ENCODE data around the gene DDX24.

Gene DDX24

GRCh38 chr14:94126419-94126677 lies 45.3 kb upstream of the DDX24 start:
- TF ChIP-seq, protein P1, sequence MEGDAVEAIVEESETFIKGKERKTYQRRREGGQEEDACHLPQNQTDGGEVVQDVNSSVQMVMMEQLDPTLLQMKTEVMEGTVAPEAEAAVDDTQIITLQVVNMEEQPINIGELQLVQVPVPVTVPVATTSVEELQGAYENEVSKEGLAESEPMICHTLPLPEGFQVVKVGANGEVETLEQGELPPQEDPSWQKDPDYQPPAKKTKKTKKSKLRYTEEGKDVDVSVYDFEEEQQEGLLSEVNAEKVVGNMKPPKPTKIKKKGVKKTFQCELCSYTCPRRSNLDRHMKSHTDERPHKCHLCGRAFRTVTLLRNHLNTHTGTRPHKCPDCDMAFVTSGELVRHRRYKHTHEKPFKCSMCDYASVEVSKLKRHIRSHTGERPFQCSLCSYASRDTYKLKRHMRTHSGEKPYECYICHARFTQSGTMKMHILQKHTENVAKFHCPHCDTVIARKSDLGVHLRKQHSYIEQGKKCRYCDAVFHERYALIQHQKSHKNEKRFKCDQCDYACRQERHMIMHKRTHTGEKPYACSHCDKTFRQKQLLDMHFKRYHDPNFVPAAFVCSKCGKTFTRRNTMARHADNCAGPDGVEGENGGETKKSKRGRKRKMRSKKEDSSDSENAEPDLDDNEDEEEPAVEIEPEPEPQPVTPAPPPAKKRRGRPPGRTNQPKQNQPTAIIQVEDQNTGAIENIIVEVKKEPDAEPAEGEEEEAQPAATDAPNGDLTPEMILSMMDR (IDR thresholded peaks at IDR 0.05) = no peak
- no peak for TF ChIP-seq ZFX (IDR thresholded peaks at IDR 0.05; ENCODE audit: borderline replicate concordance)
- no peak overlapping the region for H3K27ac ChIP-seq

GRCh38 chr14:94125659-94126418 lies 44.8 kb upstream of the DDX24 start:
- H3K27ac ChIP-seq = no peak overlapping the region
- TF ChIP-seq, protein P1 (IDR thresholded peaks at IDR 0.05) = no peak
- TF ChIP-seq ZFX (IDR thresholded peaks at IDR 0.05; ENCODE audit: borderline replicate concordance) = no peak

- H3K27ac ChIP-seq = no peak overlapping the region
- TF ChIP-seq, protein P1 (IDR thresholded peaks at IDR 0.05) = no peak
- no peak for TF ChIP-seq ZFX (IDR thresholded peaks at IDR 0.05; ENCODE audit: borderline replicate concordance)
Measured at GRCh38 chr14:94124582-94125377, 43.8 kb upstream of the DDX24 start.

GRCh38 chr14:94123868-94124267 lies 42.9 kb upstream of the DDX24 start:
- TF ChIP-seq, protein P1 (IDR thresholded peaks at IDR 0.05) = no peak
- no peak overlapping the region for H3K27ac ChIP-seq

GRCh38 chr14:94123296-94123695 lies 42.3 kb upstream of the DDX24 start:
- no peak for TF ChIP-seq ZFX (IDR thresholded peaks at IDR 0.05; ENCODE audit: borderline replicate concordance)
- TF ChIP-seq, protein P1 (IDR thresholded peaks at IDR 0.05) = no peak

GRCh38 chr14:94122438-94122837 lies 41.4 kb upstream of the DDX24 start:
- no peak overlapping the region for H3K27ac ChIP-seq
- TF ChIP-seq, protein P1 (IDR thresholded peaks at IDR 0.05) = no peak
- TF ChIP-seq ZFX (IDR thresholded peaks at IDR 0.05; ENCODE audit: borderline replicate concordance) = no peak

More at GRCh38 chr14:94123296-94123695, 42.3 kb upstream of the DDX24 start:
- H3K27ac ChIP-seq = no peak overlapping the region

DNA sequence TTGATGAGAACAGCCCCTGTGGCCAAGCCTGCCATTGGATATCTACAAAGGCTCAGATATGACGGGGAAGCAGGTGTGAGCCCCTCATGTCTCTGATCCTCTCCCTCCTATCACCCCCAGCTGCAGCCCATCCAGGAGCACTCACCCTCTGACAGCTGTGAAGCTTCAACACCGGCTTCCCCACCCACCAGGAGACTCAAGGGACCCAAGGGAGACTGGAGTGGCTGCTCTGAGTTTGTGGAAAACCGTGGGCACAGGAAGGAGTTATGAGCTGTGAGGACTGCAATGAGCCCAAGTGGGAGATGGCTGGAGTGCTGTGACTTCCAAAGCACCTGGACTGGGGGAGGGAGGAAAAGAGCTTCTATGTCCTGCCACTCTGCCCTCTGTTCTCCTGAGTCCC lies 40.5 kb upstream of the DDX24 start:
- no peak overlapping the region for H3K27ac ChIP-seq
- no peak for TF ChIP-seq ZFX (IDR thresholded peaks at IDR 0.05; ENCODE audit: borderline replicate concordance)
- TF ChIP-seq, protein P1 (IDR thresholded peaks at IDR 0.05) = no peak
